Stimulated activated effector memory CD8-positive, alpha-beta T cell treated with anti-CD3 and anti-CD28 coated beads, Interleukin-12 subunit alpha, Interleukin-12 subunit beta, amount 100 ng/mL, for 72 hours (primary cell): ENCODE results near the gene SH3BP5.

ENCODE experiments used
- ATAC-seq: fragments of 150-1000 bp; cut with Tn5 transposase; 2 replicates; pipeline ENCODE4 v1.10.0; 2021
- DNase-seq, 2 donors: peaks; one replicate each; pipeline ENCODE4 v3.0.0; 2021 to 2022; ENCODE audit warnings: low spot score in 2 of 2
- H3K27ac Mint-ChIP-seq: one replicate; pipeline ENCODE4 v1.8.0; 2022; ENCODE audit warnings: mild to moderate bottlenecking, mixed read lengths
- H3K36me3 Mint-ChIP-seq: one replicate; pipeline ENCODE4 v1.8.0; 2022; ENCODE audit warnings: mild to moderate bottlenecking, mixed read lengths
- H3K4me1 Mint-ChIP-seq: one replicate; pipeline ENCODE4 v1.8.0; 2022; ENCODE audit warnings: mixed read lengths
- H3K4me3 Mint-ChIP-seq: one replicate; pipeline ENCODE4 v1.8.0; 2022; ENCODE audit warnings: mild to moderate bottlenecking, mixed read lengths
- H3K9me3 Mint-ChIP-seq: one replicate; pipeline ENCODE4 v1.8.0; 2022; ENCODE audit warnings: mixed read lengths

The SH3BP5 gene

GRCh38 chr3:15268033-15268631 is 64.3 kb downstream of the SH3BP5 start:
- Mint-ChIP-seq H3K4me1 (peaks cover 84% of the 10 kb centered on the region), H3K36me3 (peaks cover 35% of the 10 kb centered on the region), H3K27ac (no peak overlapping the region)

DNA sequence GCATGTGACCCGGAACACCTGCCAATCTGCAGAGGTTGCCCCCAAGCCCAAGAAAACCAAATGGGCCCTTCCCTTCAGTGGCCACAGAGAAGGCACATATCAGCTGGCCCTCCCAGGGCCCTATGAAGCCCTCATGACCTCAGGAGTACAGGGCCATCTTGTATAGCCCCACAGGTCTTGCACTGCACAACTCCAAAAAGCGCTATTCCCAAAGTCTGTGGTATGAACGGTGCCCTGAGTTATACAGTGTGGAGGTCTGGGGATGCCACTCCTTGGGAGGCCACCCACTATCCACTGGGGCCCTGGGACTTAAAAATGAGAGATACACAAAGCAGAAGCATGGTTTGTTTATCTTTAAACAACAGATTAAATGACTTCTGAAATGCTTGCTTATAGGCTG is 64.9 kb downstream of the SH3BP5 start:
- no peak for ATAC-seq
- Mint-ChIP-seq H3K36me3 (peaks cover 35% of the 10 kb centered on the region), H3K4me3 (no peak overlapping the region), H3K4me1 (peaks cover 78% of the 10 kb centered on the region), H3K9me3 (no peaks in the 10 kb centered on the region), H3K27ac (peak overlapping the region; percentile 84)
- DNase-seq = no peak

More at GRCh38 chr3:15268033-15268631, 64.3 kb downstream of the SH3BP5 start:
- no peaks in the 10 kb centered on the region for H3K9me3 Mint-ChIP-seq
- ATAC-seq = peak; percentile 61
- H3K4me3 Mint-ChIP-seq = no peak overlapping the region
- DNase-seq = peak; percentile 74 to 85

GRCh38 chr3:15266510-15267376 is 65.6 kb downstream of the SH3BP5 start:
- peak in 1 of 2 donors; percentile 47 for DNase-seq
- Mint-ChIP-seq H3K4me3 (no peak overlapping the region), H3K27ac (peak overlapping the region; percentile 84), H3K9me3 (no peaks in the 10 kb centered on the region), H3K36me3 (peaks cover 30% of the 10 kb centered on the region), H3K4me1 (peaks cover 71% of the 10 kb centered on the region)
- no peak for ATAC-seq

DNA sequence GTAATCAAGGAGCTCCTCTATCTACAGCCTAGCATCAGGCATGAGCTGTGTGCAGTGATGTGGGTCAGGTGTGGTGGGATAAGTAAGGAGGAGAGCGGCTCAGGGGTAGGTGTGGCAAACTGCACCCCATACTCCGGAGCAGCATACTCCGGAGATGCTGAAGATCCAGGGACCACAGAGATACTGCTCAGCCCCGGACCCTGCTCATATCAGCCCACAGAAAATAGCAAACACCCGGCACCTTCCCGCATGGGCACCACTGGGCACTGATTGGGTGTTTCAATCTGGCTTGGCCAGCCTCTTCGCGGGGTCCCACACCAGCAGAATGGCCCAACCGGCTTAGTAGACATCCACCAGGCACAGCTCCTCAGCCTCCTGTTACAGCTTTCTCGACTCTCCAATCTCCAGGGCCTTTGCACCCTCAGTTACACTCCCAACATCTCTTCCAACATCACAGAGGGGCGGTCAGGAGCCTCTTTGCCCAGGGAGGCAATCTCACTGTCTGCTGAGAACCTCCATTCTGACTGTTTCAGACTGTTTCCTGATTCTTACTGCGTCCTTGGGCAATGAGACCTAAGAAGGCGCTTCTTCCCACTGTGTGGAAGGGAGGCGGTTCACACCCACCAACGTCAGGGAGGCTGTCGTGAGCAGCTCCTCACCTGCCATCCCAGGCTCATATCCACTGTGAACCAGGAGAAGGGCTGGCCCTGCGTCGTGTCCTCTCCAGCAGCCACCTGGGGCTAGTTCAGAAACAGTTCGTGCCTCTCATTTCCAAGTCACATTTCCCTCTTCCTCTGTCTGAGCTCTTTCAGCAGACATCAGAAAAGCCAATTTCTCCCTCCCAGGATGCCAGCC is 66.5 kb downstream of the SH3BP5 start:
- H3K4me1 Mint-ChIP-seq = peaks cover 74% of the 10 kb centered on the region

GRCh38 chr3:15264486-15264885 is 67.9 kb downstream of the SH3BP5 start:
- ATAC-seq (no peak), DNase-seq (no peak)
- Mint-ChIP-seq H3K9me3 (no peaks in the 10 kb centered on the region), H3K27ac (peak overlapping the region; percentile 84), H3K36me3 (peaks cover 37% of the 10 kb centered on the region), H3K4me1 (peaks cover 74% of the 10 kb centered on the region), H3K4me3 (no peak overlapping the region)

More for the DNA sequence above, 66.5 kb downstream of the SH3BP5 start:
- ATAC-seq (no peak), DNase-seq (peak in 1 of 2 donors; percentile 47)
- H3K4me3 Mint-ChIP-seq = no peak overlapping the region
- H3K27ac Mint-ChIP-seq = peak overlapping the region; percentile 84
- H3K36me3 Mint-ChIP-seq = peaks cover 34% of the 10 kb centered on the region
- no peaks in the 10 kb centered on the region for H3K9me3 Mint-ChIP-seq

GRCh38 chr3:15263926-15264325 is 68.5 kb downstream of the SH3BP5 start:
- Mint-ChIP-seq H3K4me1 (peaks cover 73% of the 10 kb centered on the region), H3K4me3 (no peak overlapping the region), H3K27ac (peak overlapping the region; percentile 84), H3K9me3 (no peaks in the 10 kb centered on the region), H3K36me3 (peaks cover 37% of the 10 kb centered on the region)
- DNase-seq = no peak
- ATAC-seq = no peak

- Mint-ChIP-seq H3K4me1 (peaks cover 68% of the 10 kb centered on the region), H3K36me3 (peaks cover 43% of the 10 kb centered on the region), H3K27ac (peak overlapping the region; percentile 64), H3K4me3 (no peak overlapping the region), H3K9me3 (no peaks in the 10 kb centered on the region)
- DNase-seq (no peak), ATAC-seq (no peak)
These were observed 69.3 kb downstream of the SH3BP5 start for GRCh38 chr3:15263120-15263519.

DNA sequence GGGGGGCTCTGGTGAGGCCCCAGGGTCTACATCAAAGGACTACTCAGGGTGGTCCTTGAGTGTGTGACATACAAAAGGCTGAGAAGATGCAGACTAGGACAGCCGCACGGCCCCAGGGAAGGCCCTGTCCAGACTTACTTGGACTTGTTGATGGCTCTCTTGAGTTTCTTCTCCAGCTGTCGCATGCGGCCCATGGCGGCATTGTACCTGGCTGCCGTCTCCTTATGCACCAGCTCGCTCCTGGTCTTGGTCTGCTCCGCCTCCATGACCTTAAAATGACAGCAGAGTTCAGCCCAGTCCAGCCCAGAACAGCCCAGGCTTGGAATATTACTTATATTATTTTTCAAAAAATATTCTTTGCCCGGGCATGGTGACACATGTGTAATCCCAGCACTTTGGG is 70.4 kb downstream of the SH3BP5 start:
- Mint-ChIP-seq H3K4me3 (no peak overlapping the region), H3K36me3 (peaks cover 49% of the 10 kb centered on the region), H3K9me3 (no peaks in the 10 kb centered on the region), H3K27ac (peak overlapping the region; percentile 76), H3K4me1 (peaks cover 61% of the 10 kb centered on the region)
- DNase-seq (no peak), ATAC-seq (no peak)

- Mint-ChIP-seq H3K27ac (peak overlapping the region; percentile 76), H3K9me3 (no peaks in the 10 kb centered on the region), H3K36me3 (peaks cover 56% of the 10 kb centered on the region)
These were observed 71.1 kb downstream of the SH3BP5 start for GRCh38 chr3:15261274-15261673.

GRCh38 chr3:15260531-15260930 is 71.9 kb downstream of the SH3BP5 start:
- DNase-seq (no peak), ATAC-seq (no peak)
- Mint-ChIP-seq H3K36me3 (peaks cover 64% of the 10 kb centered on the region), H3K4me1 (peaks cover 55% of the 10 kb centered on the region), H3K27ac (peak overlapping the region; percentile 76), H3K9me3 (no peaks in the 10 kb centered on the region), H3K4me3 (no peak overlapping the region)

More at GRCh38 chr3:15261274-15261673, 71.1 kb downstream of the SH3BP5 start:
- peaks cover 55% of the 10 kb centered on the region for H3K4me1 Mint-ChIP-seq
- no peak for ATAC-seq
- H3K4me3 Mint-ChIP-seq = no peak overlapping the region
- peak in 1 of 2 donors; percentile 46 for DNase-seq

- H3K4me1 Mint-ChIP-seq = peaks cover 39% of the 10 kb centered on the region
- H3K36me3 Mint-ChIP-seq = peaks cover 82% of the 10 kb centered on the region
- ATAC-seq (no peak), DNase-seq (no peak)
- peak overlapping the region; percentile 76 for H3K27ac Mint-ChIP-seq
- no peak overlapping the region for H3K4me3 Mint-ChIP-seq
- no peaks in the 10 kb centered on the region for H3K9me3 Mint-ChIP-seq
These were observed 73.7 kb downstream of the SH3BP5 start for GRCh38 chr3:15258720-15259119.

GRCh38 chr3:15256861-15257341 is 75.5 kb downstream of the SH3BP5 start:
- peaks cover 100% of the 10 kb centered on the region for H3K36me3 Mint-ChIP-seq
- ATAC-seq = no peak

DNA sequence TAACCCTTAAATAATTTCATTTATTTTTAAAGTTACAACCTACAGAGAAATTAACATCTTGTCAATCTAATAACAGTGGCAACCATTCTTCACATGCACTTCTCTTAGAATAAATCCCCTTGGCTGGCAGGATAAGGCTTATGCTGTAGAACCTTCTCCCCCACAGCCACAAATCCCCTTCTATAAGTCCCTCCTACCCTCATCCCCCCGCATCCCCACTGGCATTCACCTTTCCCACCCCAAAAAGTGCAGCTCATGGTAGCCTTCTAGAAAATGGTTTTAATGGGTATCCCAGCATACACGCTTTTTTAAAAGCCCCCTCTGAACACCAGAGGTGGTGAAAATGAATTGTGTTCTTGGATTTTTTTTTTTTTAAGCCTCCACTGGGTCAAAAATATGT is 77.2 kb downstream of the SH3BP5 start:
- no peaks in the 10 kb centered on the region for H3K9me3 Mint-ChIP-seq
- peaks cover 35% of the 10 kb centered on the region for H3K4me1 Mint-ChIP-seq
- peak overlapping the region; percentile 80 for H3K27ac Mint-ChIP-seq
- no peak for DNase-seq
- H3K36me3 Mint-ChIP-seq = peaks cover 100% of the 10 kb centered on the region
- ATAC-seq = no peak
- H3K4me3 Mint-ChIP-seq = no peak overlapping the region

More at GRCh38 chr3:15256861-15257341, 75.5 kb downstream of the SH3BP5 start:
- Mint-ChIP-seq H3K9me3 (no peaks in the 10 kb centered on the region), H3K4me3 (no peak overlapping the region), H3K27ac (peak overlapping the region; percentile 80), H3K4me1 (peaks cover 49% of the 10 kb centered on the region)
- no peak for DNase-seq

- peak; percentile 57 for ATAC-seq
- Mint-ChIP-seq H3K9me3 (no peaks in the 10 kb centered on the region), H3K4me3 (no peak overlapping the region), H3K4me1 (peaks cover 22% of the 10 kb centered on the region), H3K36me3 (peaks cover 100% of the 10 kb centered on the region), H3K27ac (peak overlapping the region; percentile 80)
- DNase-seq = no peak
These were observed 79.2 kb downstream of the SH3BP5 start for GRCh38 chr3:15253023-15253697.
